SK-N-SH (cell line): Measurements from ENCODE around the gene GPC5. TPM values are rescaled to one million over a fixed set of nuclear protein-coding genes. Genes with fewer than 3 reads are reported as not detected.

Experiments used
- CTCF ChIA-PET: fragments of 300-600, 350-600 bp; formaldehyde crosslinking; extraction: SDS; loops from one replicate; lab custom pipeline; 2021; lab: Yijun Ruan, JAX
- POLR2A ChIA-PET: fragments of 350-600 bp; sonication (Branson Sonifier 250); formaldehyde crosslinking; extraction: SDS; loops from one replicate; lab custom pipeline; 2020; ENCODE audit warnings: antibody characterized with exemption, inconsistent platforms; lab: Yijun Ruan, JAX
- DNase-seq: peaks from one replicate; pipeline ENCODE4 v3.0.0; 2012
- H2AFZ ChIP-seq: fragments of 200-600 bp; sonication (generic); 2 replicates; pipeline ENCODE4 v1.8.1; 2016; ENCODE audit warnings: antibody characterized with exemption, mild to moderate bottlenecking, low read depth
- H3F3A ChIP-seq: fragments of 200-600 bp; sonication (generic); replicated peaks from 2 replicates; pipeline ENCODE3; 2016; ENCODE audit warnings: antibody characterized with exemption, mild to moderate bottlenecking; ENCODE audit not compliant: insufficient read depth
- H3K27ac ChIP-seq, 2 experiments: fragments of 200-500 bp in 1 of 2; fragments of 200-600 bp in 1 of 2; sonication (Bioruptor generic) in 1 of 2; sonication (generic), shearing (Covaris generic) in 1 of 2; 2 replicates each; pipeline versions ENCODE4 v1.5.1 to v1.6.1; 2014 to 2016; ENCODE audit warnings: low read depth in 2 of 2, inconsistent platforms in 1 of 2, low read length in 1 of 2, mild to moderate bottlenecking in 1 of 2, mixed read lengths in 1 of 2
- H3K27me3 ChIP-seq: fragments of 200-600 bp; sonication (generic), shearing (Covaris generic); 2 replicates; pipeline ENCODE4 v1.6.1; 2016; ENCODE audit warnings: mixed run types; ENCODE audit not compliant: insufficient read depth
- H3K36me3 ChIP-seq, 2 experiments: fragments of 200-500 bp in 1 of 2; fragments of 200-600 bp in 1 of 2; sonication (Bioruptor generic) in 1 of 2; sonication (generic) in 1 of 2; replicated peaks in 1 of 2; 2 replicates each; pipeline versions ENCODE3 to v1.5.1; 2014 to 2016; ENCODE audit warnings: low read length in 1 of 2, mild to moderate bottlenecking in 1 of 2; ENCODE audit not compliant: insufficient read depth in 2 of 2, control insufficient read depth in 1 of 2
- H3K4me1 ChIP-seq, 2 experiments: fragments of 200-500 bp in 1 of 2; fragments of 200-600 bp in 1 of 2; sonication (Bioruptor generic) in 1 of 2; sonication (generic), shearing (Covaris generic) in 1 of 2; 2 replicates each; pipeline versions ENCODE4 v1.5.1 to v1.6.1; 2014 to 2016; ENCODE audit warnings: low read depth in 1 of 2, low read length in 1 of 2, mixed run types in 1 of 2; ENCODE audit not compliant: insufficient read depth in 2 of 2, control insufficient read depth in 1 of 2
- H3K4me2 ChIP-seq: fragments of 200-600 bp; sonication (generic), shearing (Covaris generic); 2 replicates; pipeline ENCODE4 v1.6.1; 2017; ENCODE audit warnings: mixed run types
- H3K4me3 ChIP-seq, 2 experiments: fragments of 200-500 bp in 1 of 2; fragments of 200-600 bp in 1 of 2; sonication (Bioruptor generic) in 1 of 2; sonication (generic), shearing (Covaris generic) in 1 of 2; 2 replicates each; pipeline versions ENCODE4 v1.5.1 to v1.8.1; 2014 to 2016; ENCODE audit warnings: low read depth in 2 of 2, inconsistent platforms in 1 of 2, low read length in 1 of 2, mild to moderate bottlenecking in 1 of 2, mixed read lengths in 1 of 2, moderate library complexity in 1 of 2
- H3K79me2 ChIP-seq: fragments of 200-600 bp; sonication (generic); 2 replicates; pipeline ENCODE4 v1.8.1; 2017; ENCODE audit warnings: mild to moderate bottlenecking; ENCODE audit not compliant: insufficient read depth
- H3K9ac ChIP-seq: fragments of 200-600 bp; sonication (generic); 2 replicates; pipeline ENCODE4 v1.6.1; 2017; ENCODE audit warnings: mixed run types
- H3K9me2 ChIP-seq: fragments of 200-600 bp; sonication (generic); 2 replicates; pipeline ENCODE4 v1.6.1; 2017; ENCODE audit warnings: mixed run types
- H3K9me3 ChIP-seq: fragments of 200-600 bp; sonication (generic); 2 replicates; pipeline ENCODE4 v1.6.1; 2017; ENCODE audit warnings: mixed run types, mild to moderate bottlenecking, moderate library complexity
- H4K20me1 ChIP-seq: fragments of 200-600 bp; sonication (generic); 2 replicates; pipeline ENCODE4 v1.6.1; 2017; ENCODE audit warnings: mild to moderate bottlenecking, mixed run types; ENCODE audit not compliant: insufficient read depth
- ELF1 ChIP-seq: IDR thresholded peaks from 2 replicates; pipeline ENCODE4 v1.4.0; 2012
- FOSL2 ChIP-seq: IDR thresholded peaks from 2 replicates; pipeline ENCODE4 v1.4.0; 2012; ENCODE audit warnings: low read depth, mild to moderate bottlenecking, moderate library complexity, borderline replicate concordance
- GABPA ChIP-seq: IDR thresholded peaks from 2 replicates; pipeline ENCODE4 v1.4.0; 2012; ENCODE audit warnings: low read depth, mild to moderate bottlenecking
- GATA2 ChIP-seq: sonication (generic); formaldehyde crosslinking; IDR thresholded peaks from 2 replicates; pipeline ENCODE4 v1.5.0; 2020; ENCODE audit warnings: mild to moderate bottlenecking, missing genetic modification reagents
- IRF3 ChIP-seq: fragments of 150-350 bp; IDR thresholded peaks from 2 replicates; pipeline ENCODE4 v1.6.1; 2016; ENCODE audit warnings: mild to moderate bottlenecking, low read depth, low read length
- MEF2A ChIP-seq: IDR thresholded peaks from 2 replicates; pipeline ENCODE4 v1.4.0; 2012; ENCODE audit warnings: low read depth, borderline replicate concordance
- NRF1 ChIP-seq: IDR thresholded peaks from 2 replicates; pipeline ENCODE4 v1.6.1; 2012; ENCODE audit warnings: low read depth, mild to moderate bottlenecking, low read length
- POLR2AphosphoS5 ChIP-seq: IDR thresholded peaks from 2 replicates; pipeline ENCODE4 v1.6.1; 2012; ENCODE audit warnings: low read depth, low read length
- RAD21 ChIP-seq: IDR thresholded peaks from 2 replicates; pipeline ENCODE4 v1.6.1; 2012; ENCODE audit warnings: mild to moderate bottlenecking, low read length
- RFX5 ChIP-seq: IDR thresholded peaks from 2 replicates; pipeline ENCODE4 v1.6.1; 2012; ENCODE audit warnings: mild to moderate bottlenecking, improper control_type of control experiment, low read length
- SIN3A ChIP-seq: IDR thresholded peaks from 2 replicates; pipeline ENCODE4 v1.6.1; 2012; ENCODE audit warnings: low read depth, mild to moderate bottlenecking, low read length, moderate library complexity, borderline replicate concordance
- TEAD4 ChIP-seq: IDR thresholded peaks from 2 replicates; pipeline ENCODE4 v1.4.0; 2012; ENCODE audit warnings: mild to moderate bottlenecking, borderline replicate concordance; ENCODE audit not compliant: insufficient read depth
- USF1 ChIP-seq: IDR thresholded peaks from 2 replicates; pipeline ENCODE4 v1.4.0; 2012; ENCODE audit warnings: low read depth, borderline replicate concordance
- USF2 ChIP-seq: fragments of 150-350 bp; IDR thresholded peaks from 2 replicates; pipeline ENCODE4 v1.6.1; 2017; ENCODE audit warnings: antibody characterized with exemption, low read length, low read depth, borderline replicate concordance
- YY1 ChIP-seq: IDR thresholded peaks from 2 replicates; pipeline ENCODE4 v1.4.0; 2012; ENCODE audit warnings: low read depth, mild to moderate bottlenecking
- WGBS: methylation state at CpG from one replicate; pipeline ENCODE4 v1.1.6; 2017; ENCODE audit warnings: low lambda C conversion rate; 5-methylcytosine and 5-hydroxymethylcytosine counted together
- polyA plus RNA-seq, 3 experiments: library from polyadenylated mRNA; depleted of rRNA; stranded (reverse); fragments of >200 nt; gene quantifications; 2 replicates each; pipeline ENCODE4 v1.2.3, GENCODE V29; 2012
- TF ChIP-seq, protein P1 (sequence below): IDR thresholded peaks from 2 replicates; pipeline ENCODE4; 2012
- TF ChIP-seq, protein P2 (sequence below): IDR thresholded peaks from 2 replicates; pipeline ENCODE4 v1.4.0; 2012; ENCODE audit warnings: low read depth
- TF ChIP-seq, protein P3 (sequence below): fragments of 200-600 bp; sonication (generic); IDR thresholded peaks from 2 replicates; pipeline ENCODE4 v1.6.1; 2017; ENCODE audit warnings: antibody characterized with exemption, mild to moderate bottlenecking, moderate library complexity

GPC5 gene
- polyA plus RNA-seq, 1 of the 3 experiments (the other 2 are of a cell fraction): 0.03 TPM

GRCh38 chr13:91360246-91360751 is 38.1 kb upstream of the GPC5 start:
- Histone ChIP-seq H3K9ac (no peak overlapping the region), H3K4me2 (no peak overlapping the region), H3K4me1 (no peaks in the 10 kb centered on the region), H3K9me3 (no peaks in the 10 kb centered on the region), H3K79me2 (no peaks in the 10 kb centered on the region), H3K4me3 (no peak overlapping the region), H3K27me3 (no peaks in the 10 kb centered on the region), H3F3A (peaks cover 7% of the 10 kb centered on the region), H4K20me1 (0 out of 2 replicates have a peak, but pooled peaks cover 3% of the 10 kb centered on the region), H2AFZ (no peak overlapping the region), H3K36me3 (peaks cover 16 to 27% of the 10 kb centered on the region in 2 experiments), H3K9me2 (no peaks in the 10 kb centered on the region), H3K27ac (no peak overlapping the region)
- ChIA-PET CTCF (interaction anchor here (2.1 kb wide), 1 partner anchor 422 kb away, joined by 8 read pairs; no protein-coding TSS in a partner anchor), POLR2A (no interaction called here)
- TF ChIP-seq RAD21 (no peak), POLR2AphosphoS5 (peak; percentile 29; the same call in 1 of the 2 replicates)
- 92% methylated on average over 4 of the region's 4 CpGs for whole genome bisulfite sequencing
- no peak for DNase-seq

DNA sequence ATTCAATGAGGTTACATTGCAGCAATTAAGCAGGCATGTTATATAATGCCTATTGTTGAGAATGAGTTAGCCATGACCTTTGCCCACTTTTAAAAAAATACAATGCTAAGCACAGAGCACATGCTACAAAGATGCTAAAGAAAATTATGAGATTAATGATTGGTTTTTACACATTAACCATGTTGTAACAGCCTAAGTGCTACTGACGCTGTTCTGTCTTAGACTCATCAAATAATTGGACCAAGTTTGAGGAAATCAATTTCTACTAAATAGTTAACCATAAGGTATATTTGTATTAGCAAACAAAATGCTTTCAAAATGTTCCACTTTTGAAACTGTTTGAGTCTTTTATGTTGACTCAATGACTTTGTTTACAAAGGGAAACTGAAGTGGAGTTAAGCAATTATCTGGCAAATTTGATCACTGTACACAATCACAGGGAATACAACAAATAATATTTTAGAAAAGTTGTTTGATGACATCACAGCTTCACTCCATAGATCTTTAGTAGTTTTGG is 36.6 kb upstream of the GPC5 start:
- Histone ChIP-seq H3K4me1 (no peaks in the 10 kb centered on the region), H4K20me1 (no peaks in the 10 kb centered on the region), H3K4me3 (no peak overlapping the region), H3F3A (no peaks in the 10 kb centered on the region), H3K27ac (no peak overlapping the region), H2AFZ (no peak overlapping the region), H3K79me2 (no peaks in the 10 kb centered on the region), H3K9ac (no peak overlapping the region), H3K9me3 (no peaks in the 10 kb centered on the region), H3K36me3 (peaks cover 7 to 12% of the 10 kb centered on the region in 2 experiments), H3K9me2 (no peaks in the 10 kb centered on the region), H3K4me2 (no peak overlapping the region), H3K27me3 (no peaks in the 10 kb centered on the region)
- DNase-seq: no peak
- TF ChIP-seq GABPA: no peak
- TF ChIP-seq, protein P1, sequence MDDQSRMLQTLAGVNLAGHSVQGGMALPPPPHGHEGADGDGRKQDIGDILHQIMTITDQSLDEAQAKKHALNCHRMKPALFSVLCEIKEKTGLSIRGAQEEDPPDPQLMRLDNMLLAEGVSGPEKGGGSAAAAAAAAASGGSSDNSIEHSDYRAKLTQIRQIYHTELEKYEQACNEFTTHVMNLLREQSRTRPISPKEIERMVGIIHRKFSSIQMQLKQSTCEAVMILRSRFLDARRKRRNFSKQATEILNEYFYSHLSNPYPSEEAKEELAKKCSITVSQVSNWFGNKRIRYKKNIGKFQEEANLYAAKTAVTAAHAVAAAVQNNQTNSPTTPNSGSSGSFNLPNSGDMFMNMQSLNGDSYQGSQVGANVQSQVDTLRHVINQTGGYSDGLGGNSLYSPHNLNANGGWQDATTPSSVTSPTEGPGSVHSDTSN: no peak
- TF ChIP-seq SIN3A: no peak
- TF ChIP-seq RFX5: no peak
- no peak for TF ChIP-seq USF2
- TF ChIP-seq NRF1: no peak
- no peak for TF ChIP-seq USF1
- no peak for TF ChIP-seq ELF1
- no peak for TF ChIP-seq FOSL2
- TF ChIP-seq YY1: no peak
- TF ChIP-seq, protein P2, sequence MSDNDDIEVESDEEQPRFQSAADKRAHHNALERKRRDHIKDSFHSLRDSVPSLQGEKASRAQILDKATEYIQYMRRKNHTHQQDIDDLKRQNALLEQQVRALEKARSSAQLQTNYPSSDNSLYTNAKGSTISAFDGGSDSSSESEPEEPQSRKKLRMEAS: no peak
- no peak for TF ChIP-seq GATA2
- TF ChIP-seq MEF2A: no peak
- TF ChIP-seq, protein P3, sequence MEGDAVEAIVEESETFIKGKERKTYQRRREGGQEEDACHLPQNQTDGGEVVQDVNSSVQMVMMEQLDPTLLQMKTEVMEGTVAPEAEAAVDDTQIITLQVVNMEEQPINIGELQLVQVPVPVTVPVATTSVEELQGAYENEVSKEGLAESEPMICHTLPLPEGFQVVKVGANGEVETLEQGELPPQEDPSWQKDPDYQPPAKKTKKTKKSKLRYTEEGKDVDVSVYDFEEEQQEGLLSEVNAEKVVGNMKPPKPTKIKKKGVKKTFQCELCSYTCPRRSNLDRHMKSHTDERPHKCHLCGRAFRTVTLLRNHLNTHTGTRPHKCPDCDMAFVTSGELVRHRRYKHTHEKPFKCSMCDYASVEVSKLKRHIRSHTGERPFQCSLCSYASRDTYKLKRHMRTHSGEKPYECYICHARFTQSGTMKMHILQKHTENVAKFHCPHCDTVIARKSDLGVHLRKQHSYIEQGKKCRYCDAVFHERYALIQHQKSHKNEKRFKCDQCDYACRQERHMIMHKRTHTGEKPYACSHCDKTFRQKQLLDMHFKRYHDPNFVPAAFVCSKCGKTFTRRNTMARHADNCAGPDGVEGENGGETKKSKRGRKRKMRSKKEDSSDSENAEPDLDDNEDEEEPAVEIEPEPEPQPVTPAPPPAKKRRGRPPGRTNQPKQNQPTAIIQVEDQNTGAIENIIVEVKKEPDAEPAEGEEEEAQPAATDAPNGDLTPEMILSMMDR: no peak
- TF ChIP-seq IRF3: no peak
- no peak for TF ChIP-seq TEAD4
- 78% methylated on average over 1 of the region's 1 CpG for WGBS
- ChIA-PET POLR2A (no interaction called here), CTCF (no interaction called here)
